ENCODE data around the gene CD44.

CD44 gene

DNA sequence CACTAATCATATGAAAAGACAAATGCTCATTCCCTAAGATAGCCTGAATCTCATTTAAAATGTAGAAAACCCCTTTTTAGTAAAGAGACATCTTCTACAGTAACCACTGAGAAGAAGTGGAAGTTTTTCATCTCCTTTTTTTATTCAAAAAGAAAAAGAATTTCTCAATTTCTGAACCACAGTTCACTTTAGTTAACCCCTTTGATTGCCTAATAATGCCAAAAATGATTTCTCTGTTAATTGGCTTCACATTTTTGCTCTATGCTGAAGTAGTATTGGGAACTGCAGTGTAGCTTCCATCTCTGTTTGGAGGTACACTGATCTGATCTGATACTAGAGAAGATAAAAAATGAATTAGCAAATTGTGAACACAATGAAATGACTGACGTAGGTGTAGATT lies 58.3 kb downstream of the CD44 start:
- H3K4me3 ChIP-seq (ENCODE audit: extremely low read depth, insufficient read depth, low read length, poor library complexity, severe bottlenecking) = no peak overlapping the region
- H3K36me3 ChIP-seq (ENCODE audit: control insufficient read depth, insufficient read depth, low read length) = peaks cover 82% of the 10 kb centered on the region
- no peak overlapping the region for H3K27ac ChIP-seq (ENCODE audit: low read depth, low read length, severe bottlenecking)
- H3K9me3 ChIP-seq (ENCODE audit: control insufficient read depth, low read length) = no peaks in the 10 kb centered on the region
- H3K4me1 ChIP-seq (ENCODE audit: control insufficient read depth, insufficient read depth, low read length, poor library complexity, severe bottlenecking) = peaks cover 9% of the 10 kb centered on the region
- 92 to 100% methylated on average over 1 of the region's 1 CpG for WGBS, 2 experiments (ENCODE audit: insufficient coverage in 2 of 2)

DNA sequence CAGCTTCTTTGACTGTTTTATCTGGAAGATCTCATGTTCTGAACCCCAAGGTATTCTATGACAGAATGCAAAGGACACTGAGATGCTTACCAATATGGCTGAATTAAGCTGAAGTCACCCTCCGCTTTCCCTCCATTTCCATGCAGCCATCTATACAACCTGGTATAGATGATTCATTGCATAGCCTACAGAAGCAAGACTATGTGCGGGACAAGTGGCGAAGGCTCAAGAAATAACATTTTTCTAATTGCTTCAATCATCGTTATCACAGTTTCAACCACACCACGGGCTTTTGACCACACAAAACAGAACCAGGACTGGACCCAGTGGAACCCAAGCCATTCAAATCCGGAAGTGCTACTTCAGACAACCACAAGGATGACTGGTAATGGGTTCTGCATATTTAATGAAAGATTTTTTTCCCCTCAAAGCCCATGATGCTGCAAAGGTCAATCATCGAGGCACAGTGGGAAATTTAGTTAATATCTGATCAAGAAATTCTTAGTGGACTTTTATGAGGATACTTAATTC lies 61.9 kb downstream of the CD44 start:
- no peaks in the 10 kb centered on the region for H3K9me3 ChIP-seq (ENCODE audit: control insufficient read depth, low read length)
- no peak overlapping the region for H3K4me3 ChIP-seq (ENCODE audit: extremely low read depth, insufficient read depth, low read length, poor library complexity, severe bottlenecking)
- no peak overlapping the region for H3K27ac ChIP-seq (ENCODE audit: low read depth, low read length, severe bottlenecking)
- WGBS, 2 experiments (ENCODE audit: insufficient coverage in 2 of 2) = 90 to 96% methylated on average over 2 to 3 of the region's 7 CpGs
- H3K4me1 ChIP-seq (ENCODE audit: control insufficient read depth, insufficient read depth, low read length, poor library complexity, severe bottlenecking) = no peaks in the 10 kb centered on the region
- H3K36me3 ChIP-seq (ENCODE audit: control insufficient read depth, insufficient read depth, low read length) = peaks cover 85% of the 10 kb centered on the region

DNA sequence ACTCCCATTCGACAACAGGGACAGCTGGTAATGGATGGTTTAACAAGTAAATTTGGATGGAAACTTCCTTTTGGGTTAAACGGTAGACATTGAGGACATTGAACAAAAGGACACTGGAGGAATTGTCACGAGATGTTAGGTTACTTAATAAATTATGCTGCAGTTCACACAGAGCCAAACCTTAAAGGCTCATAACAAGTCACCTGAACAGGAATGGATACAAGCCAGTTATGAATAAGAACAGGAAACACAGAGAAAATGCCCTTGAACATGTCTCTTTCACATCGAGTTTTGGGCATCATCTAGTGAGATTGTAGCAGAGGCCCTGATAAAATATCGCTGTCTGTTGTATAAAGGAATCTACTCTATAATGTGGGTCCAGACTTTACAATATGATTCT lies 65.6 kb downstream of the CD44 start:
- no peaks in the 10 kb centered on the region for H3K4me1 ChIP-seq (ENCODE audit: control insufficient read depth, insufficient read depth, low read length, poor library complexity, severe bottlenecking)
- H3K36me3 ChIP-seq (ENCODE audit: control insufficient read depth, insufficient read depth, low read length) = peaks cover 87% of the 10 kb centered on the region
- H3K9me3 ChIP-seq (ENCODE audit: control insufficient read depth, low read length) = no peaks in the 10 kb centered on the region
- WGBS, 2 experiments (ENCODE audit: insufficient coverage in 2 of 2) = 94 to 98% methylated on average over 4 to 5 of the region's 5 CpGs
- no peak overlapping the region for H3K27ac ChIP-seq (ENCODE audit: low read depth, low read length, severe bottlenecking)
- H3K4me3 ChIP-seq (ENCODE audit: extremely low read depth, insufficient read depth, low read length, poor library complexity, severe bottlenecking) = no peak overlapping the region

DNA sequence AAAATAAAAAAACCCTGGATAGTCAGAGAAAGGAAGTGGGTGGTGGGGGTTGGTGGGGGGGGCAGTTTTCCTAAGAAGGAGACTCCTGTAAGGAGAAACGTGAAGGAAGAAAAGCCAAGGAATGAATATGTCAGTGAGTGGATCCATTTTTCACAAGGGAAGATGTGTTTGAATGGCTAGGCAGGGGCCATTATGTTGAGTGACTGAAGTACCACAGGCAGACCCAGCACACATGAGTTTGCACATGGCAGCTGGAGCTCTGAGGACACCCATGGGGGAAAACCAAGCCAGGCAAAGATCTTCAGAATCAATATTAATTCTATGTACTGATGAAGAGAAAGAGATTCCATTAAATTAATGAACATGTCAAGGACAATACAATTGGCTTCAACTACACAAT lies 67.6 kb downstream of the CD44 start:
- Histone ChIP-seq H3K36me3 (ENCODE audit: control insufficient read depth, insufficient read depth, low read length) (peaks cover 84% of the 10 kb centered on the region), H3K27ac (ENCODE audit: low read depth, low read length, severe bottlenecking) (no peak overlapping the region), H3K4me3 (ENCODE audit: extremely low read depth, insufficient read depth, low read length, poor library complexity, severe bottlenecking) (no peak overlapping the region), H3K4me1 (ENCODE audit: control insufficient read depth, insufficient read depth, low read length, poor library complexity, severe bottlenecking) (no peaks in the 10 kb centered on the region), H3K9me3 (ENCODE audit: control insufficient read depth, low read length) (no peaks in the 10 kb centered on the region)
- 78 to 100% methylated on average over 1 of the region's 1 CpG for WGBS, 2 experiments (ENCODE audit: insufficient coverage in 2 of 2)

DNA sequence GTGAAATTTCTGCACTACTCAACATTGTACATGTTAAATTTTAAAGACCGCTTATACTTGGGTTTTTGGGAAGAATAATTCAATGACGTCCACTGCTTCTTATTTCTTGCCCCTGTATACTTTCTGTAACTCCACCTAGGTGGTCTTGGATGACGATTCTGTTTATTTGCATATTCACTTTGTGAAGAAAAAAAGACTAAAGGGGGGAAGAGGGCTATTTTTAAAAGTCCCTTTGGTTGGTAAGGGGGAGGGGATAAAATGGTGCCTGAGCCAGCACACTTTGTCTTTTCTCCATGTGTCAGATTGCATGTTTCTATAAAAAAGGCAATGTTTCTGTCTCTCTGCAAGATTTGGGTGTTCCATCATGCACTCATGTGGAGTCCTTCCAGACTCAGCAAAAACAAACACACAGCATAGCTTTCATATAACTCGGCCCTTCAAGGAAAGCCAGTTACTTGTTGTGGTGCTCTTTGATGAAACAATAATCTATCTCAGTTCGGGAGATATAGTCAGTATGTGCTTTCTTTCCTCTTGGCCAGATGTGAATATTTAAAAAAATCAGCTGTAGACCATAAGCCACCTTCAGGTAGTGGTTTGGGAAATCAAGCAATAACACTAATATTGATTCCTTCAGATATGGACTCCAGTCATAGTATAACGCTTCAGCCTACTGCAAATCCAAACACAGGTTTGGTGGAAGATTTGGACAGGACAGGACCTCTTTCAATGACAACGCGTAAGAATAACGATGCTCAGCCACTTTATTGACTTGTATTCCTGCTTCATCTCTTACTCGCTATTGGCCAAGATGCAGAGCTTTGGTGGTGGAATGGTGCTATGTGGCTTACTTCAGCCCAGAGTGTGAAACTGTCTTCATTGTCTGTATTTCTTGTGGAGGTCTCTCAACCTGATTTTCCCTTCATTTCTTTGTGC lies 68.8 kb downstream of the CD44 start:
- Histone ChIP-seq H3K9me3 (ENCODE audit: control insufficient read depth, low read length) (no peaks in the 10 kb centered on the region), H3K4me3 (ENCODE audit: extremely low read depth, insufficient read depth, low read length, poor library complexity, severe bottlenecking) (no peak overlapping the region), H3K4me1 (ENCODE audit: control insufficient read depth, insufficient read depth, low read length, poor library complexity, severe bottlenecking) (no peaks in the 10 kb centered on the region), H3K27ac (ENCODE audit: low read depth, low read length, severe bottlenecking) (no peak overlapping the region), H3K36me3 (ENCODE audit: control insufficient read depth, insufficient read depth, low read length) (peaks cover 88% of the 10 kb centered on the region)
- WGBS, 2 experiments (ENCODE audit: insufficient coverage in 2 of 2) = 93 to 95% methylated on average over 4 to 5 of the region's 10 CpGs

DNA sequence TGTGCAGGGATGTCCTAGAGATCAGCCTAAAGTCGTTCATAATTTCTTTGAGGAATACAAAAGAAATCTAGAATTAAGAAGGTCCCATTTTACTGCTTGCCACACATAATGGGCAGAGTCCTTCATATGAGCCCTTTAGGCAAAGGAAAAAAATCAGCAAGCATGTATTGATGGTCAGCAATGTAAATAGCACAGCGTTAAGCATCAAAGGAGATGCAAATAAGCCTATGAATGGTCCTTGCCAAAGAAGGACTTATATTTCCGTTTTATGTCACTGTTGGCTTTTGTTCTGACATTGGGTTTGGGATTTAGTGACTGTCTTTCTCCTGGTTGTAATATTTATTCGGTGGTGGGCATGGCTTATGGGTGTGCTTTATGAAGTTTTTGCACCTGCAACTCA lies 69.8 kb downstream of the CD44 start:
- H3K27ac ChIP-seq (ENCODE audit: low read depth, low read length, severe bottlenecking) = no peak overlapping the region
- H3K4me3 ChIP-seq (ENCODE audit: extremely low read depth, insufficient read depth, low read length, poor library complexity, severe bottlenecking) = no peak overlapping the region
- no peaks in the 10 kb centered on the region for H3K4me1 ChIP-seq (ENCODE audit: control insufficient read depth, insufficient read depth, low read length, poor library complexity, severe bottlenecking)
- 42 to 69% methylated on average over 2 of the region's 4 CpGs for WGBS, 2 experiments (ENCODE audit: insufficient coverage in 2 of 2)
- peaks cover 86% of the 10 kb centered on the region for H3K36me3 ChIP-seq (ENCODE audit: control insufficient read depth, insufficient read depth, low read length)
- H3K9me3 ChIP-seq (ENCODE audit: control insufficient read depth, low read length) = no peaks in the 10 kb centered on the region

DNA sequence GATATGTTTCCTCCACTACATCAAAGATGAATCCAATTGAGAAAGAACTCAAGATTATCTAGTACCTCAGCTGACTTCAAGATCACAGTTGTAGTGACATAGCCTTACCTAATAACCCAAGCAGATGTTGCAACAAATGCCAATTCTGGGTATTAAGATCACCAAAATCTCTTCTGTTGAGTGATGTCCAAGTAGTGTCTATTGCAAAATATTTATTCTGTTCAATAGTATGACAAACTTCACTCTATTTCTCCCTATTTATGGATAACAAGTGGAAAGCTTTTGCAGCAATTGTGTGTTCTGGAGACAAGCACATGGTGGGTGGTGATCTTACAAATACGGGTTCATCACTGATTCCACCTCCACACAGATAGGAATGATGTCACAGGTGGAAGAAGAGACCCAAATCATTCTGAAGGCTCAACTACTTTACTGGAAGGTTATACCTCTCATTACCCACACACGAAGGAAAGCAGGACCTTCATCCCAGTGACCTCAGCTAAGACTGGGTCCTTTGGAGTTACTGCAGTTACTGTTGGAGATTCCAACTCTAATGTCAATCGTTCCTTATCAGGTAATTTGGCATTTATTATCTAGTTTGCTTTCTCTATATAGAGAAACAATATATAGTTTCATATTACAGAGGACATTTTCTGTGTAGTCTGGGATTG lies 72.0 kb downstream of the CD44 start:
- no peak overlapping the region for H3K4me3 ChIP-seq (ENCODE audit: extremely low read depth, insufficient read depth, low read length, poor library complexity, severe bottlenecking)
- WGBS, 2 experiments (ENCODE audit: insufficient coverage in 2 of 2) = no CpG with 5 or more reads among the region's 3 CpGs

DNA sequence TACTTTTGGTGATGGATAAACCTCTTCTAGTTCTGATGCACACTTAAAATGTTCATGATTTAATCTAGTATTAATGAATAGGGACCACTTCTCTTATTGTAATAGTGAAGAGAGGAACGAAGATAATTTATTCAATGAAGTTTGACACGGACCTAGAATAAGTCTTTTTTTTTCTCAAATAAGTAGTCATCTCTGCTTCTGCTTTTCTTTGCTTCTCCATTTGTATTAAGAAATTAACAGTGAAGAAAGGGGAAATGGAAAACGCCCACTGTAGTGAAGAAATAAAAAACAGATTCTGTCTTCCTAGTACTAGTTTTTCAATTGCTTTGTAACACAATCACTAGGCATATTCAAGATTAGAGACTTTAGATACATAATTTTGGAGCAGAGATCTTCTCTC lies 73.0 kb downstream of the CD44 start:
- 100% methylated on average over 2 of the region's 3 CpGs; no CpG with 5 or more reads in 1 of the 2 experiments for WGBS, 2 experiments (ENCODE audit: insufficient coverage in 2 of 2)
- Histone ChIP-seq H3K9me3 (ENCODE audit: control insufficient read depth, low read length) (no peaks in the 10 kb centered on the region), H3K36me3 (ENCODE audit: control insufficient read depth, insufficient read depth, low read length) (peaks cover 81% of the 10 kb centered on the region), H3K4me1 (ENCODE audit: control insufficient read depth, insufficient read depth, low read length, poor library complexity, severe bottlenecking) (peaks cover 6% of the 10 kb centered on the region), H3K4me3 (ENCODE audit: extremely low read depth, insufficient read depth, low read length, poor library complexity, severe bottlenecking) (no peak overlapping the region), H3K27ac (ENCODE audit: low read depth, low read length, severe bottlenecking) (no peak overlapping the region)

More for the DNA sequence above, 72.0 kb downstream of the CD44 start:
- H3K27ac ChIP-seq (ENCODE audit: low read depth, low read length, severe bottlenecking) = no peak overlapping the region
- H3K9me3 ChIP-seq (ENCODE audit: control insufficient read depth, low read length) = no peaks in the 10 kb centered on the region
- H3K36me3 ChIP-seq (ENCODE audit: control insufficient read depth, insufficient read depth, low read length) = peaks cover 81% of the 10 kb centered on the region
- H3K4me1 ChIP-seq (ENCODE audit: control insufficient read depth, insufficient read depth, low read length, poor library complexity, severe bottlenecking) = peaks cover 6% of the 10 kb centered on the region

DNA sequence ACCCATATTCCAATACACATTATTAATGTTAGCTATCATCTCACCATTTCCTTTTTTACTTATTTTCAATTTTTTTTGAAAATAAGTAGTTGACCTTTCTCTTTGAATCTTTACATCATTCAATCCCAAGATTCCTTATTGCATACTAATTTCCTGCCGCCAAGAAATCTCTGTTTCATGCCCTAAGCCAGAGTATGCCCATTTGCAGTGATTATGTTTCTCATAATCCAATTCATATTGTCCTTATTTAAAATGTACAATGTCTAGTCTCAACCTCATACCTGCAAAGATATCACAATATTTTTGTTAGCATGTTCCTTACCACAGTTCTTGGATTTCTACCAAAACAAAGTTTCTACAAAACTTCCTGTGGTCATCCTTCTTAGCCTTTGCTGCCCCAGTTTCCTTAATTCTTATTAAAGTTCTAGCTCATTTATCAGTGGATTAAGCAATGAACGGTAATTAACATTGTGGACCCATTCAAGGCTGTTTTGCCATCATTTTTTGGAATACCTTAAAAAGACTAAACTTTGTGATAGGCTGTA lies 75.3 kb downstream of the CD44 start:
- WGBS, 2 experiments (ENCODE audit: insufficient coverage in 2 of 2) = 83 to 90% methylated on average over 1 to 2 of the region's 2 CpGs
- no peak overlapping the region for H3K27ac ChIP-seq (ENCODE audit: low read depth, low read length, severe bottlenecking)
- peaks cover 80% of the 10 kb centered on the region for H3K36me3 ChIP-seq (ENCODE audit: control insufficient read depth, insufficient read depth, low read length)

DNA sequence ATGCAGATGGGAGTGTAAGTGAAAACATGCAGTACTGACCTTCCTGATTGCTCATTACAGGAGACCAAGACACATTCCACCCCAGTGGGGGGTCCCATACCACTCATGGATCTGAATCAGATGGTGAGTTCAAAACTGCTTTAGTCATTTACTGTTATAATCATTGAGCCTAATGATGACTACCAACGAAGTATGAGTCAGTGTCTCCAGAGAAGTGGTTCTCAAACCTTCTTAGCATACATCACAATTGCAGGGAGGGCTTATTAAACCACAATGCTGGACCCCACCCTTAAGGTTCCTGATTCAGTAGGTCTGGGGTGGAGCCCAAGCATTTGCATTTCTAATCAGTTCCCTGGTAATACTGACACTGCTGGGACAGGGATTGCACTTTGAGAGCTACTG lies 75.8 kb downstream of the CD44 start:
- Histone ChIP-seq H3K27ac (ENCODE audit: low read depth, low read length, severe bottlenecking) (no peak overlapping the region), H3K36me3 (ENCODE audit: control insufficient read depth, insufficient read depth, low read length) (peaks cover 80% of the 10 kb centered on the region), H3K9me3 (ENCODE audit: control insufficient read depth, low read length) (no peaks in the 10 kb centered on the region), H3K4me1 (ENCODE audit: control insufficient read depth, insufficient read depth, low read length, poor library complexity, severe bottlenecking) (peaks cover 6% of the 10 kb centered on the region), H3K4me3 (ENCODE audit: extremely low read depth, insufficient read depth, low read length, poor library complexity, severe bottlenecking) (no peak overlapping the region)
- no CpG with 5 or more reads among the region's 1 CpG for WGBS, 2 experiments (ENCODE audit: insufficient coverage in 2 of 2)

More for the DNA sequence above, 75.3 kb downstream of the CD44 start:
- H3K4me1 ChIP-seq (ENCODE audit: control insufficient read depth, insufficient read depth, low read length, poor library complexity, severe bottlenecking) = peaks cover 6% of the 10 kb centered on the region
- H3K4me3 ChIP-seq (ENCODE audit: extremely low read depth, insufficient read depth, low read length, poor library complexity, severe bottlenecking) = no peak overlapping the region
- H3K9me3 ChIP-seq (ENCODE audit: control insufficient read depth, low read length) = no peaks in the 10 kb centered on the region
